ENCODE data around the gene PGAP2.
"Not testable (repeated sequence)": the region's sequence is repeated elsewhere in the genome, so short reads cannot be mapped to it uniquely, and the experiment has no call there.

Gene PGAP2

DNA sequence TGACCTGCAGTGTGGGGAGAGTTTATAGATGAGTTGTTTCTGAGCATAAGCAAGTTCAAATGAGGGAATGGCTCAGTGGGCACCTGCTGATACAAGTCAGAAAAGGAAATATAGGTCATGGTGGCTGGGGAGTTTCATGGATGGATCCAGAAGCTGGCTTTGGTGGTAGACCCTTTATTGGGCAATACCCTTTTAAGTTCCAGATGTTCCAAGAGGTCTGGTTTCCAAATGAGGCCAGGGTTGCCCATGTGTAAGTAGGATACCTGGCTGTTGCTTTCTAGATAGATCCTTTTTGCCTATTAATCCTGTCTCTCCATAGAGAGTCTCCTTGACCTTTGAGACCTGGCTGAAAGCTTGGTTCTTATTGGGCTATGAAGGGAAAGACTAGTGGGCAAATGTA, 49.3 kb downstream of the PGAP2 start:
- no peak for FAIRE-seq

DNA sequence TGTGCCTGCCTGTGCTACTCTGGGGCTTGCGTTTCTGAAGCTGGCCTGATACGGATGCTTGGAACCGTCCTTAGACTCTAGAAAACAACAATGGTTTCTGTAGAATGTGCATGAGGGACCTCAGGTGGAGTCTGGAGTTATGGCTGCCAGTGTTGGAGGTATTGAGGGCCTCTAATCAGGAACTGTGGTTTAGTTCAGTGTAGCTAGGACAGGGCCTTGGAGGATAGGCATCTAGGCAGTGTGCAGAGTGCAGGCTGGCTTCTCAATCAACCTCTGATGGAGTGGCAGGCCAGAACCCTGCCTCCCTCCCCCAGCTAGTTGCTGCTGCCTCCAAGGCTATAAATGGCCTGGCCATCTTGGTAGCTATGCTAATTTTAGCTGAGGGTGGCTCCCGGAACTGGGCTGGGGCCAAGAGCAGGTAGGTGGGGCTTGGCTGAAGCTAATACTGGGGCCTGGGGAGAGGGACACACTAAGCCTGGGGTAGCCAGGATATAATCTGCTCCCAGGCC, 51.1 kb downstream of the PGAP2 start:
- FAIRE-seq, result no peak

DNA sequence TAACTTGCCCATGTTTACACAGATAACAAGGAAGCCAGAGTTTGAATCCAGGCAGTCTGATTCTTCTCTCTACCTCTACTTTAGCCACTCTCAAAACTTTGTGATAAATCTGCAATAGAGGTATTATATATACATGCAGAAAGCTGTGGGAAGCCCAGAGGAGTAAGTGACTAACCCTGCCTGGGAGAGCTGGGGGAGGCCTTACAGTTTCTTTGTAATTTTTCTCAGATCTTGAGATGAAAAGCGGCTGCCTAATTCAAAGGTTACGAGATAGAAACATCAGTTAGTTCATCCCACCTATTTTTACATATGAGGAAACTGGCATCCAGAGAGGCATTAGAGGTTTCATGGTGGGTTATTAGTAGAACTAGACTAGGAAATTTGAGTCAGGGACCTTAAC, 52.0 kb downstream of the PGAP2 start:
- no peak for FAIRE-seq

DNA sequence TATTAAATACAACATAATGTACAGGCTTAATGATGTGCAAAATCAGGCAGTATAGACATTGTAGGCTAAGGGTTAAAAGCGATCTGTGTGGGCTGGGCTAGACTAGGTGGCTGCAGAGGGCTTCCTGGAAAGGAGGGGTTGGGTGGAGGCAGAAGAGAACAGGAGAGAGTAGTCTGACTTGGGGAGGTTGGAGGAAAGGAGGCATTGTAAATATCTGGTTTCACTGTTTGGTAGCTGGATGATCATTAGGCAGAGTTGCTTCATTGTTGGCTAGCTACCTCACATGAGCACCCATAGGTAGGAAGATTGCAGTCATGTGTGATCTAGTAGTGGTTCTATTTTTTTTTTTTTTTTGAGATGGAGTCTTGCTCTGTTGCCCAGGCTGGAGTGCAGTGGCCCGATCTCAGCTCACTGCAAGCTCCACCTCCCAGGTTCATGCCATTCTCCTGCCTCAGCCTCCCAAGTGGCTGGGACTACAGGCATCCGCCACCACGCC, 52.6 kb downstream of the PGAP2 start:
- not testable (repeated sequence) for FAIRE-seq

DNA sequence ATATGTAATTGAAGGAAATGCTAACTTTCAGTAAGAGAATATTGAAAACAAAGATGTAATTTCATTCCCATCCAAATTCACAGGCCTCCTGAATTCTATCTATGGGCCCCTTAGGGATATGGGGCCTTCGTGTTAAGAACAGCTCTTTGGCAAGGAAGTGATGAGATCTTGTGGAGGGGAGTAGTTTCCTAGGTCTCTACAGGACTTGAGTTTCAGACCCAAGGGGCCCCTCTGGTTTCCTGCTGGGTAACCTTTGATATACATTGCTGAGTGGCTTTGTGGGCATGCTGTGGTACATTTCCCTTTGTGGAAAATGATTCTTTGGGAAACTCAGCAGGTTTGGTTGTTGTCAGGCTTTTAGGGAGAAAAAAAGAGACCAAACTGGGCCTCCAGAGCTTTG, 53.3 kb downstream of the PGAP2 start:
- no peak for FAIRE-seq

DNA sequence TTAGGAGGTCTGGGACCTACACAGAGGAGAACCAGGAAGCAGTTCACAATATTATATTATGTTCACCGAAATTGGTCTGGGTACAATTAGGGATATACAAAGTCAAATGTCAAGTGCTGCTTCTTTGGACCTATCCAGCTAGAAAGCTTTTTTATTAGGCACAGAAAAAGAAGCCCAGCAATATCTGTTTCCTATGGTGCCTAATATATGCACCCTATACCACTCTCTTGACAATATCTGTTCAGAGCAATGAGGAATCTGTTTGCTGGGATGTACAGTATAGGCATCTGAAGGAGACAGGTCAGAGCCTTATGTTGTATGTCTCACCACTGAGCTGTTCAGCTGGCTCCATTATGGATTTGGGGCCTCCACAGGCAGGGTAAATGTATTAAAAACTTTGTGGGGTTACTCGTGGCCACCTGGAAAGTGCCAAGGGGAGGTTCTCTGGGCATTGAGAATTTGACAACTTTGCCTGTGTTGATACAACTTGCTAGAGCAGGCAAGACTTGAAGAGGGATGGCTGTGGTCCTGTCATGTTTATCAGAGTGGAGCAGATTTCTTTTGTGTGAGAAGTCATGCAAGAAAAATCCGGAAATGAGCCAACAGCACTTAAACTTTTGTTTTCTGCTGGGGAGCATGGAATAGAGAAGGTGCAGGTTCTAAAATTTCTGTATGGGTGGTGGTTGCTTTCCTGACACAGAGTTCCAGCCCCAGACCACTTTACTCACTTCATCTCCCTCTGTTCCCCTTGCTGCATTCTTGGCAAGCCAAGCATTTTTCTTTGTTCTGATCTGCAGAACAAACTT, 57.2 kb downstream of the PGAP2 start:
- no peak for FAIRE-seq

DNA sequence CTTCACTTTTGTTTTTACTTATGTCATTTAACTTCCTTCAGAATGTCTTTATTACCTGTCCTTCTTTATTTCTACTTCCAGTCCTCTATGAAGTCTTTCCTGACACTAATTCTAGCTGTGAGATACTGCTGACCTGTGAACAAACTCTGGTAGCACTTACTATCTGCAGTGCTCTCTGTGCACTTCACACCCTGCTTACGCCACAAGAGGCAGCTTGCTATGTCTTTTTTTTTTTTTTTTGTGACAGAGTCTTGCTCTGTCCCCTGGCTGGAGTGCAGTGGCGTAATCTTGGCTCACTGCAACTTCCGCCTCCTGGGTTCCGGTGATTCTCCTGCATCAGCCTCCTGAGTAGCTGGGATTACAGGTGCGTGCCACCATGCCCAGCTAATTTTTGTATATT, 57.8 kb downstream of the PGAP2 start:
- FAIRE-seq, result no peak

DNA sequence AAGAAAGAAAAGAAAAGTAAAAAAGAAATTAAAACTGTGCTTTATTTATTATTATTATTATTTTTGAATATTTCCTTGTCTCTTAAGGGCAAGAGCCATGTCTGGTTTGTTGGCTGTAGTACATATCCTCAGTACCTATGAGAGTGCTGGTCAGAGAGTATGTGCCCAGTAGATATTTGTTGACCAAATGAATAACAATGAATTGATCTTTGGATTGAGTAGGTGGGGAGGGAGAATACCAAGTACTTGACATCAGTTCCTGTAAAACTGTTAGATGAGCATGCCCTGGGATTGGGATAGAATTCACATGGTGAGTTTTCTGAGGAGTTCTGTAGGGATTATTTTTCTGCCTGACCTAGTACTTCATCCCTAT, 58.5 kb downstream of the PGAP2 start:
- FAIRE-seq, result no peak

DNA sequence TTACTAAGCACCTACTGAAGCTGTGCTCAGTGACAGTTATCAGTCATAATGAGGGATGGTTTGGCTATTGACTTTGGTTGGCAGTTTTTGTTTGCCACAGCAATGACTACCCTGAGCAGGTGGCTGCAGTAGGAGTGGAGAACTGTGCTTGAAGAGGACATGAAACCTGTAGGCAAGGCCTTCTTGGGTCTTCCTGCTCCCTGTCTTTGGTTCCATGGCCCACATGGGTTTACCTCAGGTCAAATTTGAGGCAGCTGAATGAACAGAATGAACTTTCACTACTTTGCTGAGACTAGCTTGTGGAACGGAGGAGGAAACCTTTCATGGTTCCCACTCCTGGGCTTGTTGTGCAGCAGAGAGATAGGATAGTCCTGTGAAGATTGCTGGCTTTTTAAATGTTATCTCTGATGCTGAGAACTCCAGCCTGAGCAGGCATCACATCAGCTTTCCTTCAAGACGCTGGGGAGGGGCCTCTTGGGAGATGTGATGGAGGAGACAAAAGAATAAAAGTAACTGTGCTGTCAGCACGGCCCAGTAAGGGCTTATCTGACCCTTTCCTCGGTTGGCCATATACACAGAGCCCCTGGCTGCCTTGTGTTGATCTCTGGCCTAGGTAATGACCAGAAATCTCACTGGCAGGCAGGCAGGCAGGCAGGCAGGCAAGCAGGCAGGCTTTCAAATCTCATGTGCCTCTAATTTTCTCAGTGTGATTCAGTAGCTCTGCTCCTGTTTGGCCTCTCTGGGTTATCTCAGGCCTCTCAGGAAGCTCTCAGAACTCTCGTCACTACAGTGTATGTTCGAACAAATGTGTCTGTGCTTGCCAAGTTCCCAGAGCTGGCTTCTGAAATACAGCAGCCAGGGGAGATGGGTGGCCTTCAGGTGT, 59.1 kb downstream of the PGAP2 start:
- FAIRE-seq, result no peak

DNA sequence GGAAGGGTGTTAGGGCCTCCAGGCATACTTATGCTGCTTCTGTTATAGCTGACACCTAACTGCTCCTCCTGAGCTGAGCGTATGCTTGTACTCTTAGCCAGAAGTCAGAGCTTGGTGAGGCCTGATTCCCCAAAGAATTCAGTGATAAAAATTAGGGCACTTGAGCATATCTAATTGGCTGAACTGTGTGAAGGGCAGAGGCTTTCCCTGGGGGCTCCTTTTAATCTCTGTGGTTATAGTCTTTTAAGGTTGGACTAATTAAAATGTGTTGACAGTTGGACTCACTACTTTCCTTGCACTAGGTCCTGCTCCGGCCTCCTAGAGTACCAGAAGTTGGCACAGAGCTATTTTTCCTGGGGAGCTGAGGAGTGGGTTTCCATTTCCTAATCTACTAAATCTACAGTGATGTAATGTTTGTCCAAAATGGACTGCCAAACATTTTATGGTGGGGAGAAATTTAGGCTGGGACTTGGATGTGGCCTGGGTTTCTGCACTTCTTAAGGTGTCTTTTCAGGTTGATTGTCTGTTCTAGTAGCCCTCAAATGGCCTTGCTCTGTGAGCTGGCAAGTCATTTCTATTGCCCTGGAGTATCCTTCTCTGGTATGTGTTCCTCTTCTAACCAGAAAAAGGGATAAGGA, 65.5 kb downstream of the PGAP2 start:
- no peak for FAIRE-seq

Data from endometrium (tissue), 2 donors.